Measurements from ENCODE around the gene NLRC5.

Gene NLRC5, protein sequence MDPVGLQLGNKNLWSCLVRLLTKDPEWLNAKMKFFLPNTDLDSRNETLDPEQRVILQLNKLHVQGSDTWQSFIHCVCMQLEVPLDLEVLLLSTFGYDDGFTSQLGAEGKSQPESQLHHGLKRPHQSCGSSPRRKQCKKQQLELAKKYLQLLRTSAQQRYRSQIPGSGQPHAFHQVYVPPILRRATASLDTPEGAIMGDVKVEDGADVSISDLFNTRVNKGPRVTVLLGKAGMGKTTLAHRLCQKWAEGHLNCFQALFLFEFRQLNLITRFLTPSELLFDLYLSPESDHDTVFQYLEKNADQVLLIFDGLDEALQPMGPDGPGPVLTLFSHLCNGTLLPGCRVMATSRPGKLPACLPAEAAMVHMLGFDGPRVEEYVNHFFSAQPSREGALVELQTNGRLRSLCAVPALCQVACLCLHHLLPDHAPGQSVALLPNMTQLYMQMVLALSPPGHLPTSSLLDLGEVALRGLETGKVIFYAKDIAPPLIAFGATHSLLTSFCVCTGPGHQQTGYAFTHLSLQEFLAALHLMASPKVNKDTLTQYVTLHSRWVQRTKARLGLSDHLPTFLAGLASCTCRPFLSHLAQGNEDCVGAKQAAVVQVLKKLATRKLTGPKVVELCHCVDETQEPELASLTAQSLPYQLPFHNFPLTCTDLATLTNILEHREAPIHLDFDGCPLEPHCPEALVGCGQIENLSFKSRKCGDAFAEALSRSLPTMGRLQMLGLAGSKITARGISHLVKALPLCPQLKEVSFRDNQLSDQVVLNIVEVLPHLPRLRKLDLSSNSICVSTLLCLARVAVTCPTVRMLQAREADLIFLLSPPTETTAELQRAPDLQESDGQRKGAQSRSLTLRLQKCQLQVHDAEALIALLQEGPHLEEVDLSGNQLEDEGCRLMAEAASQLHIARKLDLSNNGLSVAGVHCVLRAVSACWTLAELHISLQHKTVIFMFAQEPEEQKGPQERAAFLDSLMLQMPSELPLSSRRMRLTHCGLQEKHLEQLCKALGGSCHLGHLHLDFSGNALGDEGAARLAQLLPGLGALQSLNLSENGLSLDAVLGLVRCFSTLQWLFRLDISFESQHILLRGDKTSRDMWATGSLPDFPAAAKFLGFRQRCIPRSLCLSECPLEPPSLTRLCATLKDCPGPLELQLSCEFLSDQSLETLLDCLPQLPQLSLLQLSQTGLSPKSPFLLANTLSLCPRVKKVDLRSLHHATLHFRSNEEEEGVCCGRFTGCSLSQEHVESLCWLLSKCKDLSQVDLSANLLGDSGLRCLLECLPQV (N-terminal part only)

GRCh38 chr16:56988948-56989945, at the start of gene NLRC5:
Gene NLRC5, plus strand, starts transcription at chr16:56989557. Its CDS starts 31,156 bp downstream, at chr16:57020713.
- peak; percentile 58 for DNase-seq (ENCODE audit: low read depth)

GRCh38 chr16:56939801-56940200, 49.6 kb upstream of the NLRC5 start:
- DNase-seq (ENCODE audit: low read depth) = no peak

DNA sequence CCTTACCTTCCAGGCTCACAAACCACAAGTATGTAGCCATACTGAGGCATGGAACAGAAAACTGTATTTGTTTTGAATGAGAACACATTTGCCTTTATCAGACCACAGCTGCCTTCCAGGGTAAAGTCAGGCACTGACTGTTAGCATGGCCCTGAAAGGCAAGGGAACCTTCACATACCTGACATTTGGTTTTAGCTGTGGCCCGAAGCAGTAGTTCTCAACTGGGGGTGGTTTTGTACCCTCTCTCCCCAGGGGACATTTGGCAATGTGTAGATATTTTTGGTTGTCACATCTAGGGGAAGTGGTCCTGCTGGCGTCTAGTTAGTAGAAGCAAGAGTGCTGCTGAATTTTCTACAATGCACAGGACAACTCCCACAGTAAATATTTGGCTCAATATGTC, 48.3 kb upstream of the NLRC5 start:
- no peak for DNase-seq (ENCODE audit: low read depth)

GRCh38 chr16:56941856-56942331, 47.5 kb upstream of the NLRC5 start:
- no peak for DNase-seq (ENCODE audit: low read depth)

GRCh38 chr16:56943761-56944375, 45.5 kb upstream of the NLRC5 start:
- no peak for DNase-seq (ENCODE audit: low read depth)

DNA sequence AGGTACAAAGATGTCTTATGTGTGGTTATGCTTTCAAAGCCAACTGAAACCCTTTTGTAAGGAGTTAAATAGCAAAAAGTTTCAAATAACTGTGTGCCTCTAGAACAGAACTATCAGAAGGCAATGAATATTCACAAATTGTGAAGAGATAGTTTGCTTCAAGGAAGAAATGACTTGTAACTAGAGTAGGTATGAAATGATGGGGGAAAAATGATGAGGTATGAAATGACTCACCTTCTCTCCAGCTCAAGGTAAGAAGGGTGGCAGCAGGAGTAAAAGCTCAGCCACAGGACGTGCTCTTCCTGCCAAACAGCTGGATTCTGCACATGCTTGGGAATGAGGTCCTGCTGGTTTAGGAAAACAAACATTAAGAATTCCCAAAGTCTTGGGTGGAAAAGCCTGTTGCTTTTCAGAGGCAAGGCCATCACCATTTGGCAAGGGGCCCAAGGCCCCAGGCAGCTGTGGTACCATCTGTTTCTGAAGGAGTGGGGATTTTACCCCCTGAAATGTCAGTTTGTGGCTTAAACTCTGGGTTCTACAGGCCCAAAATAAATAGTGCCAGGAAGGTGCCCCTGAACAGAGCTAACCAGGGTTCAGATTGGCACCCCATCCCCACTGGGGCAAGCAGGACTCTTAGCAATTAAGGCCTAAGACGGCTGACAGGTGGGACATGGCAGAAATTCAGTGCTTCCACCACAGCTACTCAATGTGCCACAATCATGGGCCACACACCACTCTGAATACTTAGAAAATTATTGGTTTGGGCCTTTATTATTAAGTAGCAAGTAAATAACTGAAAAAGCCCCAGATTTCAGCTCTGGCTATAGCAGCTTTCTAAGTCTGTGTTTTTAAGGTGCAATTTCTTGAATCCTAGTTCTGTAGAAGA, 44.2 kb upstream of the NLRC5 start:
- no peak for DNase-seq (ENCODE audit: low read depth)

GRCh38 chr16:56945847-56946527, 43.4 kb upstream of the NLRC5 start:
- no peak for DNase-seq (ENCODE audit: low read depth)

DNA sequence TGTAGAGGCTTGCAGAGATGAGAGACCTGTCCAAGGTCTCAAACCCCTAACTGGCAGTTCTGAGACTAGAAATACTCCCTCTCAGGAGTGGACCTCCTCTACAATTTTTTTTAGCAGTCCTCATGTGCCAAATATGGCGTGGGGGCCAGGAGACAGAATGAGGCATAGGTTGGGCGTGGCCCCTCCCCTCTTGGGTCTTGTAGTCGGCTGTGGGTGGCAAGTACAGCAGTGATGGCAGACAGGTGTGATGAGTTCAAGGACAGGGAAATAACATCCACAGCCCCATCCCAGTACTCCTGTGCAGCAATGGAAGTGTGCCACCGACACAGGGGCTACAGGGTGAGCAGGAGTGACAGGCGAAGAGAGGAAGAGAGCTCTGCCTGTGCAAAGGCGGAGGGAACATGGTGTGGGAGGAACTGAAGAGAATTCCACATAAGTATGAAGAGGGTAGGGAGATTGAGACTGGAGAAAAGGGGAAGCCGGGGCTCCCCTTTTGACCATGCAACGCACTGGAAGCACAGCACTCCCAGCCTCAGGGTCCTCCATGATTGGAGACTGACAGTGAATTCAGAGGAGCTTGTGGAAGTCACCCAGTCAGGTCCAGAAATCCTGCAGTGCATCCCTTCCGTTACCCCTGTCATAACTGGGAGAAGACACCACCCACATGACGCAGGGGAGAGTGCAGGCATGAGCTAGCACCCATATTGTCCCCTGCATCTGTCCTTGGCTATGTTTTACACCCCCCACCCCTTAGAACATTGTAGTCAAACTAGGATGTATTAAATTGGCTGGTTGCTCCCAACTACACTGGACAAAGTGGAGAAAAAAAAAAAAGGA, 42.4 kb upstream of the NLRC5 start:
- no peak for DNase-seq (ENCODE audit: low read depth)

DNA sequence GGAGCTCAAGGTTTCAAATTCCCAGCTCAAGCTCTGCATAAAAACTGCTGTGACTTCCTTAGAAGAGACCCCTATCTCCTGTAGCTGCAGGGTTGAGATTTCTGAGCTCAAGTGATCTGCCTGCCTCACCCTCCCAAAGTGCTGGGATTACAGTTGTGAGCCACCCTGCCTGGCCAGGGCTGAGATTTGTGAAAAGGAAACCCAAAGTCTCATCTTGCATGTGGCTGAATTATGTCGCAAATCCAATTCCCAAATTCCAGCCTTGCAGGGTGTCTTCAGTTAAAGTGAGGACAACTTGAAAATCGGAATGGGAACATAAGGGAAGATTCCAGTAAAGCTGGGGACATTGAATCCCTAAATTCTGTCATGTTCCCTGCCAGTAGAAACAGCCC, 41.8 kb upstream of the NLRC5 start:
- DNase-seq (ENCODE audit: low read depth) = no peak

GRCh38 chr16:56948234-56948633, 41.1 kb upstream of the NLRC5 start:
- DNase-seq (ENCODE audit: low read depth) = no peak

GRCh38 chr16:56950051-56950450, 39.3 kb upstream of the NLRC5 start:
- DNase-seq (ENCODE audit: low read depth) = no peak

DNA sequence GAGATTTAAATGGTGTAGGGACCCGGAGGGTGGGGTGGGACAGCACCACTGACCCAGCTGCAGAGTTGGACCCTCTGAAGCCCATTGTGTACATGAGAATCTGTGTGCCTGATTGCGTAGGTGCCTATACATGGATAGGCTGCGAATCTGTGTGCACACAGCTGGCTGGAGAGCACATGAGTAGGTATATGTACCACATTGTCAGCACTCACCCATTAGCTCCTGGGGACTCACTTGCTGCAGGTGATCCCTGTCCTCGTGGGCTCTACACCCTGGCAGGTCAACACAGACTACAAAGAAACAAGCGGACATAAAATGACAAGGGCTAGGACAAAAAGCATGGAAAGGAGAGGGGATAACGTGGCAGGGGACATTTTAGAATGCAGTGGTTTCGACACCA, 38.9 kb upstream of the NLRC5 start:
- no peak for DNase-seq (ENCODE audit: low read depth)

GRCh38 chr16:56950881-56951771, 38.2 kb upstream of the NLRC5 start:
- no peak for DNase-seq (ENCODE audit: low read depth)

- DNase-seq (ENCODE audit: low read depth) = no peak
These were observed 36.4 kb upstream of the NLRC5 start for GRCh38 chr16:56953006-56953405.

- no peak for DNase-seq (ENCODE audit: low read depth)
These were observed 33.3 kb upstream of the NLRC5 start for GRCh38 chr16:56956076-56956475.

DNA sequence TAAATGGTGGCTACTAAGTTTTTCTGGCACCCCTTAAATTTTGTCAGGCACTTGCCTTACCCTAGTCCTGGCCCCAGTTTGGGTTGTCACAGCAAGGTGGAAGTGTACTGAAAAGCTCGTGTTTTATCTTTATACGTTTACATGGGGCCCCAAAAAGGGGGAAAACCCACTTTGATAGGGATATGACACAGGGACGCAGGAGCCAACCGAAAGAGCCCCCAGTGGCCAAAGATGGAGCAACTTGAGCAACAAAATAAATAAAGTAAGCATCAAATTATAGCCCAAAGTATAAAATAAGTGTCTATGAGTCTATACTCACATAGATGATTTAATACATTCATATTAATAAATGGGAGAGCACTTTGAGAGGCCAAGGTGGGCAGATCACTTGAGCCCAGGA, 32.6 kb upstream of the NLRC5 start:
- DNase-seq (ENCODE audit: low read depth) = no peak

Measured in fibroblast of the conjunctiva (primary cell).